Esophagus muscularis mucosa (tissue), 4 donors: ENCODE measurements around the gene GRHL3. TPM values are rescaled to one million over a fixed set of nuclear protein-coding genes. Genes with fewer than 3 reads are reported as not detected.
"Not testable (repeated sequence)": the region's sequence is repeated elsewhere in the genome, so short reads cannot be mapped to it uniquely, and the experiment has no call there.

Experiments used
- DNase-seq: peaks from one replicate; pipeline ENCODE4 v3.0.0-alpha.2; 2017; ENCODE audit errors: extremely low spot score
- H3K27ac ChIP-seq, 4 donors: fragments of 200-600 bp; sonication (generic); replicated peaks in 1 of 4; 1 replicate in 3 of 4; 2 replicates in 1 of 4; pipeline ENCODE4 v1.5.1; 2016 to 2019; ENCODE audit warnings: mild to moderate bottlenecking in 1 of 4
- H3K27me3 ChIP-seq, 4 donors: fragments of 200-600 bp; sonication (generic); one replicate each; pipeline versions ENCODE4 v1.5.1 to v1.6.0; 2016 to 2019
- H3K36me3 ChIP-seq, 4 donors: fragments of 200-600 bp; sonication (generic); one replicate each; pipeline ENCODE4 v1.5.1; 2016 to 2019
- H3K4me1 ChIP-seq, 4 donors: fragments of 200-600 bp; sonication (generic); one replicate each; pipeline ENCODE4 v1.5.1; 2016 to 2019
- H3K4me3 ChIP-seq, 4 donors: fragments of 200-600 bp; sonication (generic); 1 replicate in 2 of 4; 2 replicates in 2 of 4; pipeline ENCODE4 v1.5.1; 2016 to 2019; ENCODE audit warnings: mild to moderate bottlenecking in 4 of 4, moderate library complexity in 1 of 4
- H3K9me3 ChIP-seq, 4 donors: fragments of 200-600 bp; sonication (generic); 1 replicate in 3 of 4; 2 replicates in 1 of 4; pipeline ENCODE4 v1.5.1; 2016 to 2019
- CTCF ChIP-seq, 3 experiments: fragments of 200-600 bp in 2 of 3; fragments of 450-650 bp in 1 of 3; sonication (generic) in 2 of 3; IDR thresholded peaks; one replicate each; pipeline ENCODE4 v1.5.1; 2017 to 2019; ENCODE audit warnings: antibody characterized with exemption in 3 of 3, mild to moderate bottlenecking in 2 of 3, moderate library complexity in 1 of 3
- EP300 ChIP-seq: sonication (generic); formaldehyde crosslinking; IDR thresholded peaks from one replicate; pipeline ENCODE4 v1.6.1; 2017; ENCODE audit warnings: antibody characterized with exemption
- POLR2A ChIP-seq: fragments of 450-650 bp; IDR thresholded peaks from one replicate; pipeline ENCODE4 v1.6.1; 2017; ENCODE audit warnings: antibody characterized with exemption, moderate library complexity, mild to moderate bottlenecking, low read depth
- POLR2AphosphoS5 ChIP-seq, 2 donors: sonication (generic); formaldehyde crosslinking; IDR thresholded peaks; one replicate each; pipeline ENCODE4 v1.6.1; 2017; ENCODE audit warnings: antibody characterized with exemption in 2 of 2
- WGBS: methylation state at CpG from one replicate; pipeline ENCODE4 v1.1.5; 2018; 5-methylcytosine and 5-hydroxymethylcytosine counted together
- intact Hi-C: fragments of 100-400 bp; cut with DNase I; formaldehyde crosslinking; loops from one replicate; pipeline ENCODE4 v1.15.1; 2023
- total RNA-seq, 4 donors: library from RNA; depleted of rRNA; stranded (reverse); fragments of >200 nt; gene quantifications; one replicate each; pipeline versions ENCODE4 v1.1.0 to v1.2.1, GENCODE V29; 2016

GRHL3 gene
- total RNA-seq, result not detected

GRCh38 chr1:24319312-24319863, at the start of gene GRHL3:
TSS of gene GRHL3 (plus strand) at chr1:24319357. CDS start at chr1:24319552, 195 bp downstream.
- Histone ChIP-seq H3K4me3 (peak within 1 kb of the TSS in 1 of 4 donors; percentile 25), H3K4me1 (peaks cover 12 to 39% (median 29%) of the 10 kb centered on the region in 4 donors), H3K9me3 (no peaks in the 10 kb centered on the region), H3K27me3 (peaks cover 0 to 46% (median 10%) of the 10 kb centered on the region in 4 donors), H3K36me3 (no peaks in the 10 kb centered on the region), H3K27ac (no peak within 1 kb of the TSS)
- 9% methylated on average over 17 of the region's 21 CpGs for WGBS
- DNase-seq, result no peak
- TF ChIP-seq EP300, result no peak
- no peak for TF ChIP-seq CTCF (IDR thresholded peaks at IDR 0.05)
- no peak for TF ChIP-seq POLR2AphosphoS5 (IDR thresholded peaks at IDR 0.05)
- no peak for TF ChIP-seq POLR2A
- intact Hi-C loops, result no loop called here

GRCh38 chr1:24274203-24275103, 44.7 kb upstream of the GRHL3 start:
- DNase-seq, intact Hi-C loops: not testable (repeated sequence)

GRCh38 chr1:24275104-24275410, 44.1 kb upstream of the GRHL3 start:
- 73% methylated on average over 2 of the region's 2 CpGs for WGBS
- Histone ChIP-seq H3K36me3 (no peaks in the 10 kb centered on the region), H3K27ac (no peak overlapping the region), H3K9me3 (peaks cover 0 to 11% (median 6%) of the 10 kb centered on the region in 4 donors), H3K27me3 (peaks cover 0 to 22% (median 0%) of the 10 kb centered on the region in 4 donors), H3K4me3 (no peak overlapping the region), H3K4me1 (no peaks in the 10 kb centered on the region)
- intact Hi-C loops, result no loop called here
- TF ChIP-seq POLR2AphosphoS5 (IDR thresholded peaks at IDR 0.05), result no peak
- no peak for TF ChIP-seq EP300
- TF ChIP-seq CTCF (IDR thresholded peaks at IDR 0.05), result no peak
- TF ChIP-seq POLR2A, result no peak
- DNase-seq, result no peak

More at GRCh38 chr1:24274203-24275103, 44.7 kb upstream of the GRHL3 start:
- WGBS, result 90% methylated on average over 6 of the region's 20 CpGs
- not testable (repeated sequence) for H3K36me3 ChIP-seq, H3K4me3 ChIP-seq, H3K4me1 ChIP-seq, H3K27ac ChIP-seq
- Histone ChIP-seq H3K9me3 (peaks cover 0 to 13% (median 10%) of the 10 kb centered on the region in 4 donors), H3K27me3 (peaks cover 0 to 19% (median 0%) of the 10 kb centered on the region in 4 donors)

GRCh38 chr1:24275510-24275909, 43.6 kb upstream of the GRHL3 start:
- H3K27ac ChIP-seq, result no peak overlapping the region
- peaks cover 0 to 22% (median 0%) of the 10 kb centered on the region in 4 donors for H3K27me3 ChIP-seq
- no peaks in the 10 kb centered on the region for H3K36me3 ChIP-seq
- no peak for DNase-seq
- H3K9me3 ChIP-seq, result peaks cover 0 to 9% (median 4%) of the 10 kb centered on the region in 4 donors
- H3K4me1 ChIP-seq, result no peaks in the 10 kb centered on the region
- intact Hi-C loops, result no loop called here
- TF ChIP-seq POLR2A (no peak), EP300 (no peak), POLR2AphosphoS5 (IDR thresholded peaks at IDR 0.05) (no peak), CTCF (IDR thresholded peaks at IDR 0.05) (no peak)
- H3K4me3 ChIP-seq, result no peak overlapping the region
- 84% methylated on average over 5 of the region's 5 CpGs for WGBS

- Histone ChIP-seq H3K4me1 (no peaks in the 10 kb centered on the region), H3K9me3 (peaks cover 0 to 8% (median 3%) of the 10 kb centered on the region in 4 donors), H3K36me3 (no peaks in the 10 kb centered on the region), H3K27me3 (peaks cover 0 to 22% (median 0%) of the 10 kb centered on the region in 4 donors), H3K27ac (no peak overlapping the region), H3K4me3 (no peak overlapping the region)
- no peak for TF ChIP-seq POLR2A
- TF ChIP-seq EP300, result no peak
- TF ChIP-seq POLR2AphosphoS5 (IDR thresholded peaks at IDR 0.05), result no peak
- no peak for TF ChIP-seq CTCF (IDR thresholded peaks at IDR 0.05)
- WGBS, result 70% methylated on average over 6 of the region's 6 CpGs
- intact Hi-C loops, result no loop called here
- no peak for DNase-seq
These were observed 42.4 kb upstream of the GRHL3 start for GRCh38 chr1:24276791-24277190.
